Measurements from ENCODE around the gene SAP25.

SAP25 gene

DNA sequence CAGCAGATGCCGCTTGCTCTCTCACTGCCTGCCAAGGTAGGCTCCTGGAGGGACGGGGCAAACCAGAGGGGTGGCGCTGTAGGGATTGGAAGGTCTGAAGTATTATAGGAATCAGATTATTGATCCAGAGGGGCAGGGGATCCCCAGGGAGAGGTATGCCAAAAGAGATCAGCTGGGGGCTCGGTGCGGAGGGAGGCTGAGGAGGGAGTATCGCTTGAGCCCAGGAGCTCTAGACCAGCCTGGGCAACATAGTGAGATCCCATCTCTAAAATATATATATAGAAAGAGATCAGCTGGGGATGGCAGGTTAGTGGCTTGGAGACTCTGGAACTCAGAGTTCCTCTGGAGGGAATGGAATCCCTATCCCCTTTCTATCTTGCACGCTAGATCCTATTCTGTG, 21.5 kb upstream of the SAP25 start:
- no peak for DNase-seq (ENCODE audit: low spot score)

DNA sequence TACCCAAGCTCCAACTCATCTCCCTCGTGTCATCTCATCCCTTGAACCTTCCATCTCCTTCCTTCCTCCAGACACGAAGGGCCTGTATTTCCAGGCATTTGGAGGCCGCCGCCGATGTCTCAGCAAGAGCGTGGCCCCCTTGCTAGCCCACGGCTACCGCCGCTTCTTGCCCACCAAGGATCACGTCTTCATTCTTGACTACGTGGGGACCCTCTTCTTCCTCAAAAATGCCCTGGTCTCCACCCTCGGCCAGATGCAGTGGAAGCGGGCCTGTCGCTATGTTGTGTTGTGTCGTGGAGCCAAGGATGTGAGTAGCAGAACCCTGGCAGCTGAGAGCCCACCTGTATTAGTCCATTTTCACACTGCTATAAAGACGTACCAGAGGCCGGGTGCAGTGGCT, 17.9 kb upstream of the SAP25 start:
- DNase-seq (ENCODE audit: low spot score), result no peak

DNA sequence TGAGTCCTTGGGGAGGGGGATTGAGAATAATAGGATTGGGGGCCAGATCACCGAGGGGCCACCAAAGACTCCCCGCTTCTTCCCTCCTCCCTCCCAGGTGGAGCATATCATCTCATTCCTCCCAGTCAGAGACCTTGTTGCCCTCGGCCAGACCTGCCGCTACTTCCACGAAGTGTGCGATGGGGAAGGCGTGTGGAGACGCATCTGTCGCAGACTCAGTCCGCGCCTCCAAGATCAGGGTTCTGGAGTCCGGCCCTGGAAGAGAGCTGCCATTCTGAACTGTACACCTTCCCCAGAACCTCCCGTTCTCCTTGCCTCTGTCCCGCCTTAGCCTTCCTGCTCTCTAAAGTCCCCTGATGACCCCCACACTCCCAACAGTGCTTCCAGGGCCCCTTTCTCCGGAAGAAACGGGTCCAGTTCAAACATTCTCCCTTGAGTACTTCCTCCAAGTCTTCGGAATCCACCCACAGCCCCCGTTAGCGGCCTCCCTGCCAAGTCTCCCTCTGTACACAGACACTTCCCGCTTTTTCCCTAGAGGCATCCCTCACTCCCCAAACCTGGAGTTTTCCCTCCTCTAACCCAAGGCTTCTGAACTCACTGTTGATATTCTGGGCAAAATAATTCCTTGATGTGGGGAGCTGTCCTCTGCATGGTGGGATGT, 16.5 kb upstream of the SAP25 start:
- DNase-seq (ENCODE audit: low spot score), result no peak

DNA sequence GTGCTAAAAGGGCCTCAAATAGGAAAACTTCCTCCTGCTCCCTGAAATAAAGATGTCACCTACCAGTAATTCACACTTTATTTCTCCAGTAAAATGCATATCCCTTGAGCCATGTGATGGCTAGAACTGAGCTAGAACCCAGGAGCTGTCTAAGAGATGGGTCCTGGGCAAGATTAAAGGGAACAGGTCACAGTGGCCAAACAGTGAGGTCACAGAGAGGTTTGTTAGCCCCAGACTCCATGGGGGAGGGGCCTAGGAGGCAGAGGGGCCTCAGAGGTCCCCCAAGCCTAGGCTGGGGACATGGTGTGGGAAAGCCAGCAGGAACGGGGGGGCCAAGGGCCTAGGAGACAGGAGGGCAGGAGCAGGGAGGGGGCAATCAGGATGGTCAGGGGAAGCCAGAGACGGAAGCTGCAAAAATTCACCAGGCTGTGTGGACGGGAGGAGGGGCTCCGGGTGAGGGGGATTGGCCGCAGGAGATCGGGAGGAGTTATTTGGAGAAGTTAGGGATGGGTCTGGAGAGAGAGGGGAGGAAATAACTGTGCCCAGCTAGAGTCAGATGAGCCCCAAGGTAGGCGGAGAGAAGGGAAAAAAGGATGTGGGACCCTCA, 15.7 kb upstream of the SAP25 start:
- DNase-seq (ENCODE audit: low spot score), result no peak

DNA sequence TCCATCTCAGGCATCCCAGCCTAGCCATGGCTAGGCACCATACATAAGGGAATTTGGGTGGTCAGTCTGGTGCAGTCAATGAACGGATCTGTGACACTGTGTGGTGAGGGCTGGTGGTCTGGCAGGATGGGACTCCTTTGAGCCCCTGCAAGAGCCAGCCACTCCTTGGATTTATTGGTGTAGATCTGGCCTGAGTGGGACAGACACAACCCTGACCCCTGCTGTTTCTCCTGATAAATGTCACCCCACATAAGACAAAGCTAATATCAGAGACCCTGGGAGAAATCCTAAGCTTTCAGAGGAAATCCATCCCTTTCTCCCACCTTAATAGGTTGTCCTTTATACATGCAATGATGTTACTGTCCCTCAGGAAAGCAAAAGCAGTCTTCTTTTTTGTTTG, 14.7 kb upstream of the SAP25 start:
- DNase-seq (ENCODE audit: low spot score), result no peak

DNA sequence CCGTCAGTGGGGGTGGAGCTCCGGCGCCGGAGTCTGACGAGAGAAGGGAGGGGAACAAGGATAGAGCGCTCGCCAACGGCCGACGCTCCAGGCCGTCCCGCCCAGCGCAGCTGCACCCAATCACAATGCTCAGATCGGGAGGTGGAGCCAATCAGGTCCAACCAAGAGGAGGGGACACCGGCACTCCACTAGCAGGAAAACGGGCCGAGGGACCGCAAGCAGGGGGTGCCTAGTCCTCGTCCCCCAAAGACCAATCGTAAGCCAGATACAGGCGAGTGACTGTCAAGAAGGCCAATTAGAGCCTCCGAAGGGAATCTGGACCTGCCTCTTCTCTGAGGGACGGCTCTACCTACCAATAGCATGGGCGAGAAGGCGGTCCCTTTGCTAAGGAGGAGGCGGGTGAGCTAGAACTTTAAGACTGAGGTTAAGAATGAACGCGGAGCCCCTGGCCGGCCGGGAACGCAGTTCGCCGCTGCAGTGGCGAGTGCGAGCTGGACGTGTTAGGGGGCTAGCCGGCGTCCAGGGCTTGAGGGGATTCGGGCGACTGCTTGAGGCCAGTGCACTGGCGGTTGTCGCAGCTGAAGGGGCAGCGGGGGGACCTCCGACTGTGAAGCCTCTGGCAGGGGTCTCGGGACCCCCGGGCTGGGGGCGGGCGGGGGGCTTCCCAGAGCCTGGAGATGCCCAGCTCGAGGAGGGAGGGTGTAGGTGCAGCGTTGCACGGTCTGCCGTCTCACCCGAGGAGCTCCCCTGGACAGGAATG, 12.7 kb upstream of the SAP25 start, which contains the start of gene FBXO24:
Gene FBXO24, plus strand, starts transcription at position 63 of the 760 bp plus-strand sequence. Its CDS starts 298 bp downstream, at position 361.
- DNase-seq (ENCODE audit: low spot score), result peak; percentile 100

DNA sequence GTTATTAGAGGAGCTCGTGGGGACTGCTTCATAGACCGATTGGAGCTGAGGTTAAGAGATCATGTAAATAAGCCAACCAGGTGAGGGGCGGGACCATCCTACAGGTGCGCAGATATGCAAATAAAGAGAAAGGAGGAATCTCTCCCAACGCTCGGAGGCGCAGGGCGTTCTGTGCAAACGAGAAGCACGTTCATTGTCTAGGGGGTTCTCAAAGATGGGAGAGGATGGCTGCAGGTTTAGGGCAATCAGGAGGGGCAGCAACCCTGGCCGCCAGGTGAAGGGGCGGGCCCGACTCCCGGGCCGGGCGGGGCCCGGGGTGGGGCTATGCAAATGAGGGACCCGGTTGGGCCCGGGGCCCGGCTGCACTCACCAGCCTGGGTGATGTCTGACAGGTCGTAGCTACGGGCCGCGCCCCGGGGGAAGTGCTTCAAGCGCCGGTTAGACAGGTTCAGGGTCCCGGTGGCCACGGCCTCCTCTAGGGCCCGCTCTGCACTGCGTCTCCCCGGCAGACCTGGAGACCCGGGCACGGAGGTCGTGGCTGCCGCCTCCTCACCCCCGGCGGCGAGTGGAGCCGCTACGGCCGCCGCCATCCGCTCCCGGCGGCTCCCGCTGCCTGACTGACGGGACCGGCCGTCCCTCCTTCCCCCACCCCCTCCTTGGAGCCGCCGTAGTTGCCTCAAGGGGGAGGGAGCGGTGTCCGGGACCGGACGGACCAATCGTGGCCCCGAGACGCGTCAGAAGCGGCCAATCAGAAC, 12.0 kb upstream of the SAP25 start, which contains the start of gene LRCH4:
Gene LRCH4, minus strand, starts transcription at position 619 of the 755 bp plus-strand sequence. Its CDS starts 29 bp downstream, at position 590.
- DNase-seq (ENCODE audit: low spot score), result no peak

DNA sequence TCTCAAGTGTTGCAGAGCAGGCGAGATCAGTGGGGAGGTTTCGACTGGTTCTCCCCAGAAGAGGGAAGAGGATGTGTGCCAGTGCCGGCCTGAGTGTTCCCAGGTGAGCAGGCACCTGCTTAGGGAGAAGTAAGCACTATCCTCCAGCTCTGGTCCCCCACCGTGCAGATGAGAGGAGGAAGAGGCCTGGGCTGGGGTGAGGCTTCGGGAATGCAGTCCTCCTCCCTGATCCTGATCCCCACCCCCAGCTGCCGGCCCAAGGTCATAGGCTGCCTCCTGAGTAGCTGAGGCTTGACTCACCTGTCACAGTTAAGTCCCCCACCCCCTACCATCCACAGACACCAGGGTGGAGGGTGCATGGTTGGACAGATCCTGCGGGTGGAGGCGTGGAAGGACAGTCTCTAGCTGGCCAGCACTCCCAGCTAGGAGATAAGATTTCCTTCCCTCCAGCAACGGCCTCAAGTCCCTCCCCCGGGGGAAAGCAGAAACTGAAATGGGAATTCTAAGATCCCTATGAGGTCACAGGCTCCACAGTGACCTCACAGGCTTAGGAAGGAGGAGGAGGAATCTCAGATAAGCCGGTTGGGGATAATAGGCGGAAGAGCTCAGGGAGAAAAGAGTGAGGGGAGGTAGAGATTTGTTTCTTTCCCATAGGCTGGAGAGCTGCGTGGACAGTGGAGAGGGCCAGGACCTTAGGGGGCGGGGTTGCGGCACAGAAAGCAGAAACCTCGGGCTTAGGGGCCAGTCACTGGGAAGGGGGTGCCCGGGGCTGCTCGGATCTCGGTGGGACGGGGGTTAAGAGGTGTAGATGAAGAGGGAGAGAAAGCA, 11.2 kb upstream of the SAP25 start:
- DNase-seq (ENCODE audit: low spot score), result no peak

DNA sequence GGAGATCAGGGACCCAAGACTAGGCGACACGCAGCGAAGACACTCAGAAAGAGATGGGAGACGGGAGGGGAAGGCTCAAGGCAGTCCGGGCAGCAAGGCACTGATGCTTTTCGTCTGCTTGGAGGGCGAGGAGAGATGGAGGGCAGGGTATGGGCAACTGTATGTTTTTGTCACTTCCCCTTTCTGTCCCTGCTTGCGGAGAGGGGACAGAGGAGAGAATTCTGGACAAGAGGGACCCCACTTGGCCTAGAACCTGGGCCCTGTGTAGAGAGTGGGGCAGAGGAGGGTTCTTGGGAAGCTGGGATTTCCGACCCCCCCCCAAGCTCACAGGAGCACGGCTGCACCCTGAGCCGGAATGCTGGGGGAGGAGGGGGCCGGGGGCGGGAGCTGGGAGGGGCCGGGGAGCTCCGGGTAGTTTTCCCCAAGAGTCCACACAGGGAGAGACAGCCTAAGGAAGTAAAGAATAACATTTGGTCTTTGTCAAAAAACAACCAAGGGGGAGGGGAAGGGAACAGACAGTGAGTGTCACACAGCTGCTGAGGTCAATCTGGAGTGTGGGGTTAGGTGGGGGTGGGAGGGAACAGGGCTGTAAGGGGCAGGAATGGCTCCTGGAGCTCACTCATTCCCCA, 10.5 kb upstream of the SAP25 start:
- no peak for DNase-seq (ENCODE audit: low spot score)

DNA sequence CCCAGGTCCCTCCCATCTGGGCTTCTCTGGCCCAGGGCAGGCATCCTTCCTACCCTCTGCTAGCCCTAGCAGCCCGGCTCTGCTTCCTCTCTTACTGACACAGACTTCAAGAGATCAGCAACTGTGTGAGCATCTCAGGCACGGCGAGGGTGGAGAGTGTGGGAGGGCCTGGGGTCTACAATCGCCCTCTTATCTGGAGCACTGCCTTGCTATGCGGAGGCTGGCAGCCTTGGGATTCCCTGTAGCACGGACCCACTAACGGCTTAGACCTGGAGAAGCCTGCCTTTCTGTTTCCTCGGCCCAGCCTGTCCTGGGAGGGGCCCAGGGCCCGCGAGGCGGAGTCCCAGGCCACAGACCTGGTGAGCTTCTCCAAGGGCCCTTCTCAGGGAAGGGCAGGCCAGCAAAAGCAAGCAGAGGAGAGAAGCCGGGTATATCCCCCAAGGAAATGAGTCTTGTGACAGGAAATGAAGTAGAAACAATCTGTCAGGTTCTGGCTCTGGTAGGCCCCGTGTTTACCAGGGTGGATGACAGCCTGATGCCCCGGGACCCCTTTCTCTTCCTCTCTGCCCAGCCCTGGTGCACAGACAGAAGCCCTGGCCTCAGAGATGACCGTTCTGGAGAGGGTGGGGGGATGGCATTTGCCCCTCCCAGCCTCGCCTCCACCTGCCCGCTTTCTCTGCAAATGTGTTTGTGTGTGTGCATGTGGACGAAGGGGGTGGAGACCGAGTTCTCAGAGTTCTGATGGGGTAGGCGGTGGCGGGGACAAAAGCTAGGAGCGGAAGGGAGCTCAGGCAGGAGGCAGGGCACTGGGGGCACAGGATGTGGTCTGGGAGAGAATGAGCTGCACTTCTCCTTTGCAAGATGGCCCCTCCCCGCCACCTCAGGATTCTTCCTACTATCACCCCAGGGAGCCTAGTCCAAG, 9.7 kb upstream of the SAP25 start:
- peak; percentile 54 for DNase-seq (ENCODE audit: low spot score)

DNA sequence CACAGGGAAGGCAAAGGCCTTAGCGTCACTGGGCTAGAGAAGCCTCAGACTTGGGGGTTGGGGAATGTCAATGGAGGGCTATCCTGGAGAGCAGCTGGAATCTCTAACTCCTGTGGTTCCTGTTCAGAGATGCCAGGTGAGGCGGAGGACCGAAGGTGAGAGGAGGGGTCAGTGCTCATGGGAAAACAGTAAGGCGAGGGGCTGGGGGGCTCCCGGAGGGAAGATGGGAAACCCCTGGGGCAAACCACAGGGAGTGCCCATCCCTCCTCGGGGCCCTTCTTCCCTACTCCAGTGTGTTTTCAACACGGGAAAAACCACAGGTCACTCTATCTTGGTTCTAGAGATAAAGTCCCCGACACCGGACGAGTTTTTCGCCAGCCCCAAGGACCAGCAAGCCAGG, 8.9 kb upstream of the SAP25 start:
- DNase-seq (ENCODE audit: low spot score), result no peak

DNA sequence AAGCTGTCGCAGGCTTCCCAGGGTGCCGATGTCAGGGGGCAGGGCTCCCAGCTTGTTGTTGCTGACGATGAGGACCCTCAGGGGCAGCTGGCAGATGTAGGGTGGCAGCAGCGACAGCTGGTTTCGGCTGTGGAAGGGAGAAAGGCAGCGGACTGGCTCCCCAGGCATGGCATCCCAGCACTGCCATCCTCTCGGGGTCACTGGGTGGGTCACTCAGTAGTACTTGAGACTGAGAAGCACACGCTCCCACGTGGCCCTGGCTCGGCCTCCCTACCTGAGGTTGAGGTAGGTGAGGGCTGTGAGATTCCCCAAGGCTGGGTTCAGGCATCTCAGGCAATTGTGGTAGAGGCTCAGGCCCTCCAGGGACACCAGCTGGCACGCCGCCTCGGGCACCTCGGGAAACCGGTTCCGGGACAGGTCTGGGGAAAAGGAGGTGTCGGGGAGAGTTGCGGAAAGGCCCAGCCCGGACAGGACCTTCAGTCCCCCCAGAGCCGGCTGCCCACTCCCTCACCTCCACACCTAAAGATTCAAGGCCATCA, 8.4 kb upstream of the SAP25 start:
- no peak for DNase-seq (ENCODE audit: low spot score)

DNA sequence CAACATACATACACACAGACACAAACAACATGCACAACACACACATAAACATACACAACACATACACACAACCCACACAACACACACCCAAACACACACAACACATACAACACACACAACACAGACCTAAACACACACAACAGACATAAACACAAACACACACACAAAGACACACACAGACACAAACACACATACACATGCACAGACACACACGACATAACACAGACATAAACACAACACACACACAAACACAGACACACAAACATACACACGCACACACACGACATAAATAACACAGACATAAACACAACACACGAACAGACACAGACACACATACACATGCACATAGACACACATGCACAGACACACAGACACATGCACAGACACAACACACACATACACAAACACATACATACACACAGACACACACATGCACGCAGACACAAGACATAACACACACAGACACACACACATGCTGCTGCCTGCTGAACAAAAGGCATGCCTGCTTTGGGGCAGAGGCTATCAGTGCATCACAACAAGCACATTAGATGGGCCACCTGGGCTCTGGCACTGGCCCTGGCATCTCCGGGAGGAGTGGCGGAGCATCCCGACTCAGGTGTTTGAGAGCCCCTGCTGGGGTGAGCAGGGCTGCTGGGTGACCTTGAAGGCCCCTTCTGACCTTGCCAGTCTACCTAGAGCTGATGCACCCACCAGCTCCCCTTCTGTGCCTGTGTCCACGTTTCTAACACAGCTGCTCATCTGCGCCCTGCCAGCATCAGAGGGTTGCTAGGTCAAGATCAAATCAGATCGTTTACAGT, 7.0 kb upstream of the SAP25 start:
- no peak for DNase-seq (ENCODE audit: low spot score)

DNA sequence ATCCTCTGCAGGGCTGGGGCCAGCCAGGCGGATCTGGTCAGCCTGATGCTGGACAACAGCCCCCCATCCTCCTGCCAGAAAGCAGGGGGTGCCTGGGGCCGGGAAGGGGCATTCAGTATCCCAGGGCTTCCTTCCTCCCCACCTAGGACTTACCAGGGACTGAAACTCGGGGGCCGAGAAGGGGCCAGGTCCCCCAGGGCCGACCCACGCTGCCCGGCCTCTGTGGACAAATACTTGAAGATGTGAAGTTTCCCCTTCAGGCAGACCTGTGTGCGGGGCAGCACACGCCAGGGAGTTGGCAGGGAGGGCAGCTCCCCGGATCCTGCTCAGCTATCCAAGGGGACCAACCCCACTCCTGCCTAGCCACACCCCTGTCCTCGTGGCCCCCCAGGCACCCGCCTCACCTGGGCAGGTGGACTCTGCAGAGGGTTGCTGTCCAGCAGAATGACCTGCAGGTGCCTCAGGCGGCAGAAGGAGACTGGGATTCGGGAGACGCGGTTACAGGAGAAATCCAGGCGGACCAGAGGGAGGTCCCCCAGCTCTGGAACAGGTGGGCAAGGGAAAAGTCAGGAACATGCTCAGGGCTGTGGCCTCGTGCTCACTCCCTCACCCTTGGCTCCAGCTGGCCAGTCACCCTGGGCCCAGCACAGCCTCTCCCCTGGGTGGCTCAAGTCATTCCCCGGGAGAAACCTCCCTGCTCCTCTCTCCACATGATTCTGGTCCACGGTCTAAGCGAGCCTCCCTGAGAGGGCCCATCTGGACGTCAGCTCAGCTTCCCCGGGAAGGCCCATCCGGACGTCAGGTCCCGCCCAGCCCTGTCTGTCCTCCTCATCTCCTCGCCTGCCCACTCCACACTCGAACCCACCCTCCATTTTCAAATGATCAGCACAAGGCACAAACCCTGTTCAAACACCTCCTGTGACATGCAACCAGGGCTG, 4.8 kb upstream of the SAP25 start:
- DNase-seq (ENCODE audit: low spot score), result no peak

DNA sequence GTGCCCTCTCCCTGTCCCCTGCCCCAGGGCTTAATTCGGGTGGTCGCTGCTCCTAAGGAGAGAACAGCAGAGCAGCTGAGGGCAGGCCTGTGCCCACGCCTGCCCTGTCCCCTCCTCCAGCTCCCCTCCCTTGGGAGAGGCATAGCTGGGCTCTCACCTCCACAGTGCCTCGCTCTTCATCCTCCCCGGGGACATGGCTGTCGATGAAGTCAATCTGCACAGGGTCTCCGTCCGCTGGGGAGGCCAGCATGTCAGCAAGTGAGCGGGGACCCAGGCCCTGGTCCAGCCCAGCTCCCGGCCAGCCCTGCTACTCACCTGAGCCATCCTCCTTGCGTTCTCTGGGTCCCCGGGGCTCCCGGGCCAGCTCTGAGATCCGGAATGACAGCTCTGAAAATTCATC, 3.8 kb upstream of the SAP25 start:
- no peak for DNase-seq (ENCODE audit: low spot score)

DNA sequence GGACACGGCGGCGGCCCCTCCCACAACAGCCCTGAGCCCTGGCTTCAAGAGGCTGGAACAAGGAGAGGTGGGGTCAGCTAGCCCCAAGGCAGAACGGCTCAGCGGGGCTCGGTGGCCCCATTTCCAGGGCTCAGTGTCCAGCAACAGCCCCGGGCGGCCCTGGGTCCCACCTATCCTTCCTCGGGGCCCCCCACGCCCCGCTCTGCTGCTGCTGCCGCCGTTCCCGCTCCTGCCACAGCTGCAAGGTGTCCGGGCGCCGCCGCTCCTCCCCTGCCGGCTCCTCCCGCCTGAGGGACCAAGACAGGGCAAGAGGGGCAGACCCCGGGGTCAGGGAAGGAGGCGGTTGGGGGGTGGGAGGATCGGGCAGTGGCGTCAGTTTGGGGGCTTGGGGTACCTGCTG, 3.4 kb upstream of the SAP25 start:
- no peak for DNase-seq (ENCODE audit: low spot score)

DNA sequence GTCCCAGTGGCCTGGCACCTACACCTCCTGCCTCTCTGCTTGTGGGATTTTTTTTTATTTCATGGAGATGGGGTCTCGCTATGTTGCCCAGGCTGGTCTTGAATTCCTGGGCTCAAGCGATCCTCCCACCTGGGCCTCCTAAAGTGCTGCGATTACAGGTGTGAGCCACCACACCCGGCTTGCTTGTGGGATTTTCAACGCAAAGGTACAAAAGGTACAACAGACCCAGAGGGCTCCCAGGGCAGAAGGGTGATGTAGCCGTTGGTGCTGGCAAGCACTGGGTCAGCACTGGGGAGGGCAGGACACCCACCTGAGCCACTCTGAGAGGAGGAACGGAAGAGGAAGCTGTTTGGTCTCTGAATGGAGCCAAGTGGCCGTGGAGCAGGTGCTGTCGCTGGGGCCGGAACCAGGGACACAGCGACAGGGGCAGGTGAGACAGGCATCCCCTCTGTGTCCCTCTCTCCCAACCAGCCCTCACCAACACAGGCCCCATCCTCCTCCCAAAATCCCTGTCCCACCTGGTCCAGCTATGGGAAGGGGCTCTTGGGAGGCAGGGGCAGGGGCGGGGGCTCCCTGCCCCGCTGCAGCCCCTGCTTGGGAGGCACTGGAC, 2.8 kb upstream of the SAP25 start:
- no peak for DNase-seq (ENCODE audit: low spot score)
